ENCODE measurements around the gene C1R.
"Not testable (repeated sequence)": the region's sequence is repeated elsewhere in the genome, so short reads cannot be mapped to it uniquely, and the experiment has no call there.

Gene C1R

GRCh38 chr12:7037411-7037810, 54.8 kb downstream of the C1R start:
- not testable (repeated sequence) for DNase-seq (ENCODE audit: low read depth, low spot score)

GRCh38 chr12:7035463-7035862, 56.8 kb downstream of the C1R start:
- no peak for DNase-seq (ENCODE audit: low read depth, low spot score)

- DNase-seq (ENCODE audit: low read depth, low spot score) = no peak
Measured at GRCh38 chr12:7034464-7034863, 57.8 kb downstream of the C1R start.

- DNase-seq (ENCODE audit: low read depth, low spot score) = no peak
Measured at GRCh38 chr12:7032990-7033389, 59.3 kb downstream of the C1R start.

GRCh38 chr12:7031306-7031705, 60.9 kb downstream of the C1R start:
- DNase-seq (ENCODE audit: low read depth, low spot score) = no peak

Measured in activated naive CD8-positive, alpha-beta T cell treated with anti-CD3 and anti-CD28 coated beads, Interleukin-2, amount 50 U/mL, for 16 hours (primary cell).